ENCODE measurements around the gene SLC10A7. TPM values are rescaled to one million over a fixed set of nuclear protein-coding genes. Genes with fewer than 3 reads are reported as not detected.

Gene SLC10A7
- total and polyA plus RNA-seq, 2 of the 8 experiments (the other 6 are each of a cell fraction or from before 2014, with no cell fraction given), result 2.5 to 2.9 TPM

GRCh38 chr4:146327859-146328650 is 193.7 kb downstream of the SLC10A7 start (continued):
- TF ChIP-seq, protein P1, sequence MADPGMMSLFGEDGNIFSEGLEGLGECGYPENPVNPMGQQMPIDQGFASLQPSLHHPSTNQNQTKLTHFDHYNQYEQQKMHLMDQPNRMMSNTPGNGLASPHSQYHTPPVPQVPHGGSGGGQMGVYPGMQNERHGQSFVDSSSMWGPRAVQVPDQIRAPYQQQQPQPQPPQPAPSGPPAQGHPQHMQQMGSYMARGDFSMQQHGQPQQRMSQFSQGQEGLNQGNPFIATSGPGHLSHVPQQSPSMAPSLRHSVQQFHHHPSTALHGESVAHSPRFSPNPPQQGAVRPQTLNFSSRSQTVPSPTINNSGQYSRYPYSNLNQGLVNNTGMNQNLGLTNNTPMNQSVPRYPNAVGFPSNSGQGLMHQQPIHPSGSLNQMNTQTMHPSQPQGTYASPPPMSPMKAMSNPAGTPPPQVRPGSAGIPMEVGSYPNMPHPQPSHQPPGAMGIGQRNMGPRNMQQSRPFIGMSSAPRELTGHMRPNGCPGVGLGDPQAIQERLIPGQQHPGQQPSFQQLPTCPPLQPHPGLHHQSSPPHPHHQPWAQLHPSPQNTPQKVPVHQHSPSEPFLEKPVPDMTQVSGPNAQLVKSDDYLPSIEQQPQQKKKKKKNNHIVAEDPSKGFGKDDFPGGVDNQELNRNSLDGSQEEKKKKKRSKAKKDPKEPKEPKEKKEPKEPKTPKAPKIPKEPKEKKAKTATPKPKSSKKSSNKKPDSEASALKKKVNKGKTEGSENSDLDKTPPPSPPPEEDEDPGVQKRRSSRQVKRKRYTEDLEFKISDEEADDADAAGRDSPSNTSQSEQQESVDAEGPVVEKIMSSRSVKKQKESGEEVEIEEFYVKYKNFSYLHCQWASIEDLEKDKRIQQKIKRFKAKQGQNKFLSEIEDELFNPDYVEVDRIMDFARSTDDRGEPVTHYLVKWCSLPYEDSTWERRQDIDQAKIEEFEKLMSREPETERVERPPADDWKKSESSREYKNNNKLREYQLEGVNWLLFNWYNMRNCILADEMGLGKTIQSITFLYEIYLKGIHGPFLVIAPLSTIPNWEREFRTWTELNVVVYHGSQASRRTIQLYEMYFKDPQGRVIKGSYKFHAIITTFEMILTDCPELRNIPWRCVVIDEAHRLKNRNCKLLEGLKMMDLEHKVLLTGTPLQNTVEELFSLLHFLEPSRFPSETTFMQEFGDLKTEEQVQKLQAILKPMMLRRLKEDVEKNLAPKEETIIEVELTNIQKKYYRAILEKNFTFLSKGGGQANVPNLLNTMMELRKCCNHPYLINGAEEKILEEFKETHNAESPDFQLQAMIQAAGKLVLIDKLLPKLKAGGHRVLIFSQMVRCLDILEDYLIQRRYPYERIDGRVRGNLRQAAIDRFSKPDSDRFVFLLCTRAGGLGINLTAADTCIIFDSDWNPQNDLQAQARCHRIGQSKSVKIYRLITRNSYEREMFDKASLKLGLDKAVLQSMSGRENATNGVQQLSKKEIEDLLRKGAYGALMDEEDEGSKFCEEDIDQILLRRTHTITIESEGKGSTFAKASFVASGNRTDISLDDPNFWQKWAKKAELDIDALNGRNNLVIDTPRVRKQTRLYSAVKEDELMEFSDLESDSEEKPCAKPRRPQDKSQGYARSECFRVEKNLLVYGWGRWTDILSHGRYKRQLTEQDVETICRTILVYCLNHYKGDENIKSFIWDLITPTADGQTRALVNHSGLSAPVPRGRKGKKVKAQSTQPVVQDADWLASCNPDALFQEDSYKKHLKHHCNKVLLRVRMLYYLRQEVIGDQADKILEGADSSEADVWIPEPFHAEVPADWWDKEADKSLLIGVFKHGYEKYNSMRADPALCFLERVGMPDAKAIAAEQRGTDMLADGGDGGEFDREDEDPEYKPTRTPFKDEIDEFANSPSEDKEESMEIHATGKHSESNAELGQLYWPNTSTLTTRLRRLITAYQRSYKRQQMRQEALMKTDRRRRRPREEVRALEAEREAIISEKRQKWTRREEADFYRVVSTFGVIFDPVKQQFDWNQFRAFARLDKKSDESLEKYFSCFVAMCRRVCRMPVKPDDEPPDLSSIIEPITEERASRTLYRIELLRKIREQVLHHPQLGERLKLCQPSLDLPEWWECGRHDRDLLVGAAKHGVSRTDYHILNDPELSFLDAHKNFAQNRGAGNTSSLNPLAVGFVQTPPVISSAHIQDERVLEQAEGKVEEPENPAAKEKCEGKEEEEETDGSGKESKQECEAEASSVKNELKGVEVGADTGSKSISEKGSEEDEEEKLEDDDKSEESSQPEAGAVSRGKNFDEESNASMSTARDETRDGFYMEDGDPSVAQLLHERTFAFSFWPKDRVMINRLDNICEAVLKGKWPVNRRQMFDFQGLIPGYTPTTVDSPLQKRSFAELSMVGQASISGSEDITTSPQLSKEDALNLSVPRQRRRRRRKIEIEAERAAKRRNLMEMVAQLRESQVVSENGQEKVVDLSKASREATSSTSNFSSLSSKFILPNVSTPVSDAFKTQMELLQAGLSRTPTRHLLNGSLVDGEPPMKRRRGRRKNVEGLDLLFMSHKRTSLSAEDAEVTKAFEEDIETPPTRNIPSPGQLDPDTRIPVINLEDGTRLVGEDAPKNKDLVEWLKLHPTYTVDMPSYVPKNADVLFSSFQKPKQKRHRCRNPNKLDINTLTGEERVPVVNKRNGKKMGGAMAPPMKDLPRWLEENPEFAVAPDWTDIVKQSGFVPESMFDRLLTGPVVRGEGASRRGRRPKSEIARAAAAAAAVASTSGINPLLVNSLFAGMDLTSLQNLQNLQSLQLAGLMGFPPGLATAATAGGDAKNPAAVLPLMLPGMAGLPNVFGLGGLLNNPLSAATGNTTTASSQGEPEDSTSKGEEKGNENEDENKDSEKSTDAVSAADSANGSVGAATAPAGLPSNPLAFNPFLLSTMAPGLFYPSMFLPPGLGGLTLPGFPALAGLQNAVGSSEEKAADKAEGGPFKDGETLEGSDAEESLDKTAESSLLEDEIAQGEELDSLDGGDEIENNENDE (IDR thresholded peaks at IDR 0.05; ENCODE audit: insufficient replicate concordance, low read length), result no peak
- TF ChIP-seq RXRA (IDR thresholded peaks at IDR 0.05; ENCODE audit: insufficient read depth, low read depth, low read length) (no peak), EZH2 (IDR thresholded peaks at IDR 0.05; ENCODE audit: low read depth, low read length, severe bottlenecking) (no peak), SIN3A (conservative IDR thresholded peaks at IDR 0.05 in 1 of 2, IDR thresholded peaks at IDR 0.05 in 1 of 2; ENCODE audit: low read depth in 1 of 2, low read length in 2 of 2) (no peak), TCF12 (IDR thresholded peaks at IDR 0.05; ENCODE audit: low read depth, low read length) (no peak), E2F6 (IDR thresholded peaks at IDR 0.05) (no peak), CBX8 (IDR thresholded peaks at IDR 0.05; ENCODE audit: borderline replicate concordance, low read depth, low read length) (no peak), SIX5 (IDR thresholded peaks at IDR 0.05; ENCODE audit: low read depth, low read length) (no peak), SRF (IDR thresholded peaks at IDR 0.05; ENCODE audit: low read depth, low read length) (no peak)
